Globus pallidus (tissue), 1 donor: ENCODE measurements around the gene CCND1.
A peak's percentile ranks its signal among the peaks of the same experiment; 100 is the strongest.

Experiments used
- DNase-seq: peaks from one replicate; pipeline ENCODE4 v3.0.0-alpha.2; 2015; ENCODE audit warnings: low spot score

CCND1 gene

GRCh38 chr11:69640995-69641581 is at the start of gene CCND1:
TSS of gene CCND1 (plus strand) at chr11:69641156. CDS start at chr11:69641314, 158 bp downstream.
- DNase-seq, result peak; percentile 55

GRCh38 chr11:69592986-69593650 is 47.8 kb upstream of the CCND1 start:
- DNase-seq, result no peak

- DNase-seq, result no peak
These were observed 47.1 kb upstream of the CCND1 start for GRCh38 chr11:69593851-69594250.

GRCh38 chr11:69594481-69594880 is 46.5 kb upstream of the CCND1 start:
- DNase-seq, result no peak

- DNase-seq, result no peak
These were observed 44.9 kb upstream of the CCND1 start for GRCh38 chr11:69595805-69596665.

GRCh38 chr11:69598147-69598546 is 42.8 kb upstream of the CCND1 start:
- peak; percentile 22 for DNase-seq

- DNase-seq, result no peak
These were observed 41.5 kb upstream of the CCND1 start for GRCh38 chr11:69599502-69599901.

GRCh38 chr11:69600001-69600400 is 41.0 kb upstream of the CCND1 start:
- DNase-seq, result no peak

GRCh38 chr11:69601011-69601975 is 39.7 kb upstream of the CCND1 start:
- DNase-seq, result no peak

GRCh38 chr11:69603111-69603836 is 37.7 kb upstream of the CCND1 start:
- no peak for DNase-seq

- DNase-seq, result no peak
These were observed 36.9 kb upstream of the CCND1 start for GRCh38 chr11:69604055-69604454.

GRCh38 chr11:69605737-69606526 is 35.0 kb upstream of the CCND1 start:
- no peak for DNase-seq

- no peak for DNase-seq
These were observed 31.6 kb upstream of the CCND1 start for GRCh38 chr11:69609351-69609750.

- DNase-seq, result no peak
These were observed 29.1 kb upstream of the CCND1 start for GRCh38 chr11:69611548-69612526.

- no peak for DNase-seq
These were observed 27.4 kb upstream of the CCND1 start for GRCh38 chr11:69613594-69613993.

GRCh38 chr11:69614085-69614484 is 26.9 kb upstream of the CCND1 start:
- DNase-seq, result no peak

GRCh38 chr11:69615545-69616278 is 25.2 kb upstream of the CCND1 start:
- no peak for DNase-seq

- DNase-seq, result no peak
These were observed 23.7 kb upstream of the CCND1 start for GRCh38 chr11:69617220-69617619.
